IMR-90 (cell line): Measurements from ENCODE around the gene RAPGEF5.

ENCODE experiments used
- CTCF ChIP-seq: conservative IDR thresholded peaks from 2 replicates; pipeline ENCODE4 v1.5.1; 2012; ENCODE audit warnings: mild to moderate bottlenecking, low read depth, low read length, improper control_type of control experiment
- POLR2A ChIP-seq: IDR thresholded peaks from 2 replicates; pipeline ENCODE4 v1.6.1; 2012; ENCODE audit warnings: mild to moderate bottlenecking, low read depth, low read length
- RCOR1 ChIP-seq: IDR thresholded peaks from 2 replicates; pipeline ENCODE4 v1.6.1; 2012; ENCODE audit warnings: mild to moderate bottlenecking, low read length, improper control_type of control experiment; ENCODE audit not compliant: insufficient replicate concordance

GRCh38 chr7:22174574-22174953 lies 182.4 kb downstream of the RAPGEF5 start:
- TF ChIP-seq RCOR1 (no peak), CTCF (no peak), POLR2A (no peak)
